Panc1 (cell line): Measurements from ENCODE around the gene PUDP. TPM values are rescaled to one million over a fixed set of nuclear protein-coding genes. Genes with fewer than 3 reads are reported as not detected.
"Not testable (repeated sequence)": the region's sequence is repeated elsewhere in the genome, so short reads cannot be mapped to it uniquely, and the experiment has no call there.

Experiments used
- ATAC-seq: fragments of 200-7000 bp; cut with Tn5 transposase; 2 replicates; pipeline ENCODE4 v1.9.1; 2020; ENCODE audit warnings: mild to moderate bottlenecking, moderate library complexity
- BruUV-seq: library from RNA; stranded (reverse); fragments of 400-500 nt; replicated peaks from 2 replicates; lab custom pipeline; 2021; lab: Mats Ljungman, UMichigan
- CTCF ChIA-PET: fragments of 300-600 bp; sonication (Branson Sonifier 250); formaldehyde crosslinking; loops from one replicate; lab custom pipeline; 2022; ENCODE audit warnings: antibody characterized with exemption; lab: Charles Lee
- POLR2A ChIA-PET: fragments of 300-600 bp; sonication (Branson Sonifier 250); formaldehyde crosslinking; loops from one replicate; lab custom pipeline; 2022; ENCODE audit warnings: antibody characterized with exemption; lab: Charles Lee
- DNase-seq: peaks from one replicate; pipeline ENCODE4 v3.0.0-alpha.2; 2010; ENCODE audit warnings: low read depth, low spot score
- H3K27ac ChIP-seq: 2 replicates; pipeline ENCODE4 v1.5.1; 2011; ENCODE audit warnings: mild to moderate bottlenecking, low read length, inconsistent platforms
- H3K27me3 ChIP-seq: fragments of 200-500 bp; sonication (Bioruptor generic); 2 replicates; pipeline ENCODE4 v1.6.0; 2014; ENCODE audit warnings: low read length, inconsistent platforms; ENCODE audit not compliant: control insufficient read depth, insufficient read depth
- H3K36me3 ChIP-seq: fragments of 200-500 bp; sonication (Bioruptor generic); 2 replicates; pipeline ENCODE4 v1.5.1; 2014; ENCODE audit warnings: inconsistent platforms, mild to moderate bottlenecking, low read length, moderate library complexity; ENCODE audit not compliant: control insufficient read depth, insufficient read depth
- H3K4me1 ChIP-seq: 2 replicates; pipeline ENCODE4 v1.5.1; 2011; ENCODE audit warnings: inconsistent platforms, mild to moderate bottlenecking, low read length, moderate library complexity; ENCODE audit not compliant: control insufficient read depth, insufficient read depth
- H3K4me3 ChIP-seq, 2 experiments: 2 replicates each; pipeline ENCODE4 v1.5.1; 2011 to 2012; ENCODE audit warnings: low read depth in 2 of 2, low read length in 2 of 2, mild to moderate bottlenecking in 2 of 2, inconsistent platforms in 1 of 2, moderate library complexity in 1 of 2
- H3K9me3 ChIP-seq: fragments of 200-500 bp; sonication (Bioruptor generic); 2 replicates; pipeline ENCODE4 v1.5.1; 2014; ENCODE audit warnings: low read depth, mild to moderate bottlenecking, inconsistent platforms, low read length, moderate library complexity; ENCODE audit not compliant: control insufficient read depth, insufficient read depth
- POLR2AphosphoS5 ChIP-seq: IDR thresholded peaks from 2 replicates; pipeline ENCODE4 v1.6.1; 2012; ENCODE audit warnings: mild to moderate bottlenecking, low read depth, low read length, moderate library complexity
- SIN3A ChIP-seq: IDR thresholded peaks from 2 replicates; pipeline ENCODE4 v1.6.1; 2012; ENCODE audit warnings: low read depth, mild to moderate bottlenecking, low read length, moderate library complexity, borderline replicate concordance; ENCODE audit not compliant: insufficient read depth
- TCF7L2 ChIP-seq: IDR thresholded peaks from 2 replicates; pipeline ENCODE4 v1.6.1; 2011; ENCODE audit warnings: mild to moderate bottlenecking, low read depth, low read length, inconsistent platforms
- in situ Hi-C: cut with HindIII; loops from 2 replicates; pipeline ENCODE4 v1.10.0; 2016; ENCODE audit warnings: low sequenced_read_pairs, low pct_unique_long_range_greater_than_20kb
- intact Hi-C: fragments of 100-400 bp; cut with micrococcal nuclease; formaldehyde crosslinking; loops from one replicate; pipeline ENCODE4 v1.10.0; 2022; ENCODE audit not compliant: unreplicated experiment
- total RNA-seq: library from RNA; stranded (reverse); gene quantifications from one replicate; pipeline ENCODE4 v1.2.1, GENCODE V29; 2021; ENCODE audit not compliant: unreplicated experiment
- TF ChIP-seq, protein P1 (sequence below), 2 experiments: IDR thresholded peaks; 2 replicates each; pipeline ENCODE4 v1.6.1; 2011 to 2012; ENCODE audit warnings: low read depth in 2 of 2, control low read depth in 1 of 2, low read length in 1 of 2, mild to moderate bottlenecking in 1 of 2, moderate library complexity in 1 of 2; ENCODE audit not compliant: insufficient read depth in 1 of 2
- TF ChIP-seq, protein P2 (sequence below): fragments of 450-650 bp; IDR thresholded peaks from 2 replicates; pipeline ENCODE4 v1.5.1; 2017; ENCODE audit warnings: mild to moderate bottlenecking

Gene PUDP
- total RNA-seq, 1 experiment from 2014 or later = 14.2 TPM

DNA sequence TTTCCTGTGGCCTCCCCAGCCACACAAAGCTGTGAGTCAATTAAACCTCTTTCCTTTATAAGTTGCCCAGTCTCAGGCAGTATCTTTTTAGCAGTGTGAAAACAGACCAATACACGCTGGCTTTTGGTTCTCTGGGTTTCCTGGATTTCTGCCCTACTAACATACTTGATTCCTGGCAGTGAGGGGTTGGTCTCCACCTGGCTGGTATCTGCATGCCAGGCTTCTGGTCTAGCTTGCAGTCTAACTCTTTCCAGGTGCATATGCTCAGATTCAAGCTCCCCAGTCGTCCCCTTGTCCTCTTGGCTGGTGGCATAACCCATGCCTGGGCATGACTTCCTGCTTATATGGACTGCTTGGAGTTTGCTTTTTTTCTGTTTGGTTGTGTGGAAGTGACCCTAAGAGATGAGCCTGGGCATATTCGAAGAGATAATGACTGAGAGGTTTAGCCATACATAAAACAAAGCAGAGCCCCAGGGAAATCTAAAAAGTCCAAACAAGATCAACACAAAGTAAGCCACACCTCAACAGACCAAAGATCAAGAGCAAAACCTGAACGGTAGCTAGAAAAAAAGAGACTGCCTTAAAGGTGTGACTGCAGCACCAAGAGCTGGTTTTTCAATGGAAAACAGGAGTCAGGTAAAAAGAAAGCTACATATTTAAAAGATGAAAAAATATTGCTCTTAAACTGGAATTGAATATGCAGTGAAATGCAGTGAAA, 102.6 kb downstream of the PUDP start:
- ChIA-PET CTCF (no interaction called here), POLR2A (no interaction called here)
- no peak overlapping the region for H3K4me3 ChIP-seq
- intact Hi-C loops = no loop called here
- no peak overlapping the region for H3K27ac ChIP-seq
- H3K36me3 ChIP-seq = no peaks in the 10 kb centered on the region
- TF ChIP-seq, protein P1, sequence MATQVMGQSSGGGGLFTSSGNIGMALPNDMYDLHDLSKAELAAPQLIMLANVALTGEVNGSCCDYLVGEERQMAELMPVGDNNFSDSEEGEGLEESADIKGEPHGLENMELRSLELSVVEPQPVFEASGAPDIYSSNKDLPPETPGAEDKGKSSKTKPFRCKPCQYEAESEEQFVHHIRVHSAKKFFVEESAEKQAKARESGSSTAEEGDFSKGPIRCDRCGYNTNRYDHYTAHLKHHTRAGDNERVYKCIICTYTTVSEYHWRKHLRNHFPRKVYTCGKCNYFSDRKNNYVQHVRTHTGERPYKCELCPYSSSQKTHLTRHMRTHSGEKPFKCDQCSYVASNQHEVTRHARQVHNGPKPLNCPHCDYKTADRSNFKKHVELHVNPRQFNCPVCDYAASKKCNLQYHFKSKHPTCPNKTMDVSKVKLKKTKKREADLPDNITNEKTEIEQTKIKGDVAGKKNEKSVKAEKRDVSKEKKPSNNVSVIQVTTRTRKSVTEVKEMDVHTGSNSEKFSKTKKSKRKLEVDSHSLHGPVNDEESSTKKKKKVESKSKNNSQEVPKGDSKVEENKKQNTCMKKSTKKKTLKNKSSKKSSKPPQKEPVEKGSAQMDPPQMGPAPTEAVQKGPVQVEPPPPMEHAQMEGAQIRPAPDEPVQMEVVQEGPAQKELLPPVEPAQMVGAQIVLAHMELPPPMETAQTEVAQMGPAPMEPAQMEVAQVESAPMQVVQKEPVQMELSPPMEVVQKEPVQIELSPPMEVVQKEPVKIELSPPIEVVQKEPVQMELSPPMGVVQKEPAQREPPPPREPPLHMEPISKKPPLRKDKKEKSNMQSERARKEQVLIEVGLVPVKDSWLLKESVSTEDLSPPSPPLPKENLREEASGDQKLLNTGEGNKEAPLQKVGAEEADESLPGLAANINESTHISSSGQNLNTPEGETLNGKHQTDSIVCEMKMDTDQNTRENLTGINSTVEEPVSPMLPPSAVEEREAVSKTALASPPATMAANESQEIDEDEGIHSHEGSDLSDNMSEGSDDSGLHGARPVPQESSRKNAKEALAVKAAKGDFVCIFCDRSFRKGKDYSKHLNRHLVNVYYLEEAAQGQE (IDR thresholded peaks at IDR 0.05; ENCODE audit: insufficient read depth in 1 of 2, low read depth in 2 of 2, low read length in 1 of 2) = no peak
- TF ChIP-seq SIN3A = no peak
- no peak for TF ChIP-seq TCF7L2
- no peak for TF ChIP-seq POLR2AphosphoS5
- TF ChIP-seq, protein P2, sequence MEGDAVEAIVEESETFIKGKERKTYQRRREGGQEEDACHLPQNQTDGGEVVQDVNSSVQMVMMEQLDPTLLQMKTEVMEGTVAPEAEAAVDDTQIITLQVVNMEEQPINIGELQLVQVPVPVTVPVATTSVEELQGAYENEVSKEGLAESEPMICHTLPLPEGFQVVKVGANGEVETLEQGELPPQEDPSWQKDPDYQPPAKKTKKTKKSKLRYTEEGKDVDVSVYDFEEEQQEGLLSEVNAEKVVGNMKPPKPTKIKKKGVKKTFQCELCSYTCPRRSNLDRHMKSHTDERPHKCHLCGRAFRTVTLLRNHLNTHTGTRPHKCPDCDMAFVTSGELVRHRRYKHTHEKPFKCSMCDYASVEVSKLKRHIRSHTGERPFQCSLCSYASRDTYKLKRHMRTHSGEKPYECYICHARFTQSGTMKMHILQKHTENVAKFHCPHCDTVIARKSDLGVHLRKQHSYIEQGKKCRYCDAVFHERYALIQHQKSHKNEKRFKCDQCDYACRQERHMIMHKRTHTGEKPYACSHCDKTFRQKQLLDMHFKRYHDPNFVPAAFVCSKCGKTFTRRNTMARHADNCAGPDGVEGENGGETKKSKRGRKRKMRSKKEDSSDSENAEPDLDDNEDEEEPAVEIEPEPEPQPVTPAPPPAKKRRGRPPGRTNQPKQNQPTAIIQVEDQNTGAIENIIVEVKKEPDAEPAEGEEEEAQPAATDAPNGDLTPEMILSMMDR = no peak
- H3K27me3 ChIP-seq = no peaks in the 10 kb centered on the region
- in situ Hi-C loops = no loop called here
- no peaks in the 10 kb centered on the region for H3K4me1 ChIP-seq
- H3K9me3 ChIP-seq = no peaks in the 10 kb centered on the region
- no TSS peak for BruUV-seq
- no peak for ATAC-seq
- no peak for DNase-seq

DNA sequence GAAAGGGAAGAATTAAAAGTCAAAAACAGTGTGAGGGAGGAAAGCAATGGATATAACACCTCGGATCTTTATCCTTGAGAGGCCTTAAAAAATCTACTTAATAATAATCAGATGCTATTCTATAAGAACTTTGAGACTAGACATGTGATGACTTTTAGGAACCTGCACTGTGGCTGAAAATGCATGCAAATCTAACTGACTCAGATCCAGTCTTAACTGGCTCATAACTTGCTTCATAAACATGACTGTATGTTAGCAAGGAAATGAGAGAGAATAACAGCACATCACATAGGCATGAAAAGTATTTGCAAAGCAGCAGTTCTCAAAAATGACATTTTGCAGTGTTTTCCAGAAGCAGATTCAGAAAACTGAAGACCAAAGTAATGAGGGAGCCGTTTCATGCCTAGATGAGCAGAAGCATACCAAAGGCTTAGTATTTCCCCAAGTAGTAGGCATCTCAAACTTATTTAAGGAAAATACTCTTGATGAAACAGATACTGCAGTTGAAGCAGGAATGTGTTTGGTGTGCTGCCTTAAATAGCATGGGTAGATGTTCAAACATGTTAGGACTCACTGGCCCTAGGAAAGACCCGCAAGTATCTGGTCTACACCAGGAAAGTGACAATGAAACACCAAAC, 104.0 kb downstream of the PUDP start:
- H3K9me3 ChIP-seq, CTCF ChIA-PET, POLR2A ChIA-PET, intact Hi-C loops, DNase-seq, ATAC-seq, H3K4me1 ChIP-seq, H3K27me3 ChIP-seq, BruUV-seq, in situ Hi-C loops, H3K36me3 ChIP-seq, H3K27ac ChIP-seq, H3K4me3 ChIP-seq: not testable (repeated sequence)

DNA sequence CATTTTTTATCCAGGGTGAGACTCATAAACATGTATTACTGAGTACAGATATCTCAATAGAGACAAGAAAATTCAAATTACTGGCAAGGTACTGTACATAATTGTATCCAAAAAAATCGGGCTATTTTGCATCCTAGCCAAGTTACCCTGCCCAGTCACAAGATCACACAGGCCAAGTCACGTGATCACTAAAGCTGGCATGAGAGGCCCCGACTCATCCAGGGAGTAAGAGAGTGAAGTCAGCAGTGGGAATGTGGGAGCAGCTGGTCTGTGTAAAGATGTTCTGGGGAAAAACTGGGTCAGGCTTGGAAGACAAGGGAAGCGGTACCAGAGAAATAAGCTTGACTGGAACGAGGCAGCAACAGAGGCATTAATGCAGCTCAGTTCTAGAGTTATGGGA, 119.7 kb downstream of the PUDP start:
- in situ Hi-C loops (no loop called here), intact Hi-C loops (no loop called here)
- ChIA-PET CTCF (no interaction called here), POLR2A (no interaction called here)
- no peak overlapping the region for H3K4me3 ChIP-seq
- BruUV-seq = no TSS peak
- no peak overlapping the region for H3K27ac ChIP-seq
- no peaks in the 10 kb centered on the region for H3K9me3 ChIP-seq
- no peaks in the 10 kb centered on the region for H3K27me3 ChIP-seq
- H3K4me1 ChIP-seq = no peaks in the 10 kb centered on the region
- ATAC-seq (no peak), DNase-seq (no peak)
- H3K36me3 ChIP-seq = no peaks in the 10 kb centered on the region
- TF ChIP-seq TCF7L2 (no peak), SIN3A (no peak), POLR2AphosphoS5 (no peak)
- TF ChIP-seq, protein P1 (IDR thresholded peaks at IDR 0.05; ENCODE audit: insufficient read depth in 1 of 2, low read depth in 2 of 2, low read length in 1 of 2) = no peak
- TF ChIP-seq, protein P2 = no peak
